GM21723 (cell line): Measurements from ENCODE around the gene GRIP2.

Experiments
- ATAC-seq: cut with Tn5 transposase; IDR thresholded peaks from one replicate; pipeline ENCODE4 v1.9.1; 2021; ENCODE audit warnings: mild to moderate bottlenecking, moderate library complexity; ENCODE audit not compliant: unreplicated experiment

Gene GRIP2

DNA sequence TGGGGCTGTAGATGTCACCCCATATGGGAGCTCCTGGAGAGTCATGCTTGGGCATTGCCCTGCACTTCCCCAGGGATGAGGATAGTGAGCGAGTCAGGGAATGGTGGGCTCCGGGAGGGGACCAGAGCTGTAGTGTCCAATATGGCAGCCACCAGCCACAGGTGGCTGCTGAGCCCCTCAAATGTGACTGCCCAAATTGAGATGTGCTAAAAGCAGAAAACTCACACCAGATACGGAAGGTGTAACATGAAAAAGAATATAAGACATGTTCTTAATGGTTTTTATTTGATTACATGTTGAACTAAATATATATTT is 31.7 kb downstream of the GRIP2 start:
- no peak for ATAC-seq

GRCh38 chr3:14507757-14508504 is 32.2 kb downstream of the GRIP2 start:
- no peak for ATAC-seq

GRCh38 chr3:14507305-14507741 is 32.8 kb downstream of the GRIP2 start:
- no peak for ATAC-seq

GRCh38 chr3:14506626-14507304 is 33.4 kb downstream of the GRIP2 start:
- no peak for ATAC-seq

DNA sequence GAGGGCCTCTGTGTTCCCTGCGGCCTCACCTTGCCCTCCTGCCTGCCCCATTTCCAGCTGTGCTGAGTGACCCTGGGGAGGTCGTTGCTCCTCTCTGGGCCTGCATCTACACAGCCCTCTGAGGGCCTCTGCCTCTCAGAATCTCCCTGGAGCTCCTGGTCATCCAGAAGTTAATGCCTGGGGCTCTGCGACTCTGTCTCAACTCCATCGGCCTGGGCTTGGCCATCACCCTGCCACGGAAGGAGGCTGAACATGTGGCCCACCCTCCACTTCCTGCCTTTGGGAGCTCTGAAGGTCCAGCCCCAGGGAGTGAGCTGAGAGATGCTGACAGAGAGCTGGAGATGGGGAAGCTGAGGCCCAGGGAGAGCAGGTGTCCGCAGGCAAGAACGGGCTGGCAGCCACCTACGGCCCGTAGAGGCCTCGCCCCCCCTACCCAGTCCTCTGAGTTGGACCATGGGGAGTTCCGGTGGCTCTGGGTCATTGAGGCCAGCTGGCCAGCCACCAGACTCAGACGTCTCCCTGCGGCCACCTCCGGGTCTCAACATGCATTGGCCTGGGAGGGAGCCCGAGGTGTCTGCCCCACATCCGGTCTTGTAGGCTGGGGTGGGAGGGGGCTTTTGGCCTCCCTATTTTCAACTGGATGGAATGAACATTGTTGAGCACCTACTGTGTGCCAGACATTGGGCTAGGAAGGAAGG is 34.2 kb downstream of the GRIP2 start:
- ATAC-seq = no peak

GRCh38 chr3:14505001-14505802 is 34.9 kb downstream of the GRIP2 start:
- no peak for ATAC-seq

DNA sequence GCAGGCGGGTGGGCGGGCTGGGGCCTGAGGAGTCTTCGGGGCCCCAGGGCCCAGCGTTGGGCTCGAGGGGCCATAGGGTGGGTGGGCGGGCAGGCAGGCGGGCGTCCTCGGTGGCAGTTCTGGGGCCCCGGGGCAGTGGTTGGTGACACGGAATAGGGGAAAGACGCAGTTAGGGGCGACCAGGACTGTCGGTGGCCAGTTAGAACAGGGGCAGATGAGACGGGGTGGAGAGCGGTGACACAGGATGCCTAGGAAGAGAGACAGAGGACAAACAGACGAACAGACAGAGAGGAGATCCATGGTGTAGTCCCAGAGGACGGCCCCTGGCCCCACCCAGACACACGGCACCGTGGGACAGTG is 36.5 kb downstream of the GRIP2 start:
- no peak for ATAC-seq

DNA sequence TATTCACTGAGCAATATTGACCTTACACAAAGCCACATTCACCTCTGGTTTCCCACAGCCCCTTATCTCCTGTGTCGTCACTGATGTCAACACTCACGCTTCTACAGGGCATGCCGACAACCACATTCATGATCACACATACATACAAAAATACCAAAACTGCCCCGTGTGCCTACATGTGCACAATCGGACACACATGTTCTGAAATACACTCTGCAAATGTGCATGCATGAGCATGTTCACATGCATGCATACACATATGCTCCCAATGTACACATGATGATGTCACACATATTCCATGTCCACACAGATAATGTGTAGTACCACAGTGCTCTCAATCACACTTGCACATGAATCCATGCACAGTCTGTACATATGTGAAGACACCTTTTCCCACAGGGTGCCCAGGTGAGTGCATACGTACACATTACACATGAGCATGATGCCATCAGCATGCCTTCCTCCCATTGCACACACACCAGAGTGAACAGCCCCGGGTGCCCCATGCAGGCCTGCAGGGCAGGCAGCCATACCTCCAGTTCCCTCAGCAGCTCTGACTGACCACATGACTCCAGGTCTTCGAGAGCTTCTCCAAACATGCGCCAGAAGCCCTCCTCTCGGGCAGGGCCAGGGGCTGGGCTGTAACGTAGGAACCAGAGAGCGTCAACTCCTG is 37.0 kb downstream of the GRIP2 start:
- no peak for ATAC-seq

GRCh38 chr3:14502472-14502871 is 37.7 kb downstream of the GRIP2 start:
- ATAC-seq = no peak

- no peak for ATAC-seq
Measured at GRCh38 chr3:14497321-14497720, 42.8 kb downstream of the GRIP2 start.

DNA sequence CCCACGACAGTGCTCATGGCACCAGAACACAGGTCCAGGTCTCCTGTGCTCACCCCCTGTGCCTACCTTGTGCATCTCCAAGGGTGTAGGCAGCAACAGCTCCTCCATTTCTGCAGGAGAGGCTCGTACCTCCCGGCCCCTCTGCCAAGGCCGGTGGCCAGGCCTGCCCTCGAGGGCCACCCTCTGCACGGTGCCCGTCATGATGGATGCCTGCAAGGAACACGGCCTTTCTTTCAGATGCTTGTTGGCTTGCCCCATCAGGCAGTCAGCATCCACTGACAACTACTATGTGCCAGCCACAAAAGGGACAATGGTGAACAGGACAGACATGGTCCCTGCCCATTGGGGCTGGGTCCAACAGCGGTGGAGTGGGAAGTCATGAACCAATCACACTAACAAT is 43.8 kb downstream of the GRIP2 start:
- ATAC-seq = no peak

- ATAC-seq = no peak
Measured at GRCh38 chr3:14494973-14495300, 45.2 kb downstream of the GRIP2 start.

DNA sequence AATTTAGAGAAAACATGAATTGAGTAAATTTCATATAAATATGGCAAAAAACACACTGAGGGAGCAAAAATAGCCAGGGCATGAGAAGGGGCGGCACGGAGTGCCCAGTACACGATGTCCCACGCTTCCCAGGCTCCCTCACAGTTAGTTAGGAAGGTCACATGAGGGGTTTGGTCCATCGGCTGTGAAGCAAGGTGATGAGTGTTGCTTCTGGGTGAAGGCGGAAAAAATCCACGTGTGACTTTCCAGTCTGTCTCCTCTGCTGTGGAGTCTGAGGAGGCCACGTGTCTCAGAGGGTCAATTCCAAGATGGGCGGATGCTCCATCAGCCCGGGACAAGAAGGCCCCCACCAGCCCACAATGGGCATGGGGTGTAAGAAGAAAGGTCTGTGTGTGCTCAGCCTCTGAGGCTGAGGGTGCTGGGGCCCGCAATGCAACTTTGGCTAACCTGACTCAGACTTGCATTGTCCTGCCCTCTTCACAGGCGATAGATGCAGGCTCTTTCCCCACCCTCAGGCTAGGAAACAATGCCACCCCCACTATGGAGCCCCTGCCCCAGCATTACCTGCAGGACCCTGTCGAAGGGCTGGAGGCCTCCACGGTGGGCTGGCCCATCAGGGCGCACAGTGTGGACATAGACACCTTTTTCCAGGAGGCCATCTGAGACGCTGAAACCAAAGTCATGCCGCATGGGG is 45.7 kb downstream of the GRIP2 start:
- no peak for ATAC-seq

DNA sequence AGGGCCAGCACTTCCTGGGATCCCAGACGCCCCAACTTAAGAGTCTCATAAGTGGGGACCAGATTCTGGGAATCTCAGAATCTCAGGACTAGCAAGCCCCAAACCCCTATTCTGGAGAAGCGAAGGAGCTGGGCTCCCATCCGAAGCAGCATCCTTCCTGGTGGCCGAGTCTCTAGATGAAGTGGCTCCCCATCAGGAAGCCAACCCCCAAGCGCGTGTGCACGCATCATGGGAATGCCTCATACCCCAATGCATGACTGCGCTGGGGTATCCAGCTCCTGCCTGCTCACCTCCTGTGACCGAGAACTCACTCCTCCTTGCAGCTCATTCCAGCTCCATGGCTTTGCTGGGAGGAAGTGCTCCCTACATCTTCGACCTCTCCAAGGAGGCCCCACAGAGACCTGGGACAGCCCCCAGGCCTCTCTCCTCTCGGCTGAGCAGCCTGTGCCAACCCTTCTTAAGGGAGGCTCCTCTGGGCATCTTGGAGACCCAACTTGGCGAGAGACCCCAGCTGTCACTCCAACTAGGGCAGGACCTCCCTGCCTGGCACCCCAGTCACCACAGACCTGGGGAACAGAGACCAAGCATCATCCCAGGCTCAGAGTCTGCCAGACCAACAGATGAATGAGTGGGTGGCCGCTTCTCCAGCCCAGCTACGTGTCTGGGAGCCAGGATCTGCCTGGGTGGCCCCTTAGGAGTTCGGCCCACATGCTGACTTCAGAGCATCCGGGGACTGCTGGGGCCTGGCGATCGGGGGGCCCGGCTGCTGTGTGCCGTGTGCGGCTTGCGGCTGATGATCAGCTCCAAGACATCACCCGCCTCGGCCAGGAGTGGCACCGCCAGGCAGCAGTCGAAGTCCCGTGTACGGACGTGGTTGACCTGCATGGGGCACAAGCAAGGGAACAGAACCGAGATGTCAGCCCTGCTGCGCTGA is 46.9 kb downstream of the GRIP2 start:
- no peak for ATAC-seq

DNA sequence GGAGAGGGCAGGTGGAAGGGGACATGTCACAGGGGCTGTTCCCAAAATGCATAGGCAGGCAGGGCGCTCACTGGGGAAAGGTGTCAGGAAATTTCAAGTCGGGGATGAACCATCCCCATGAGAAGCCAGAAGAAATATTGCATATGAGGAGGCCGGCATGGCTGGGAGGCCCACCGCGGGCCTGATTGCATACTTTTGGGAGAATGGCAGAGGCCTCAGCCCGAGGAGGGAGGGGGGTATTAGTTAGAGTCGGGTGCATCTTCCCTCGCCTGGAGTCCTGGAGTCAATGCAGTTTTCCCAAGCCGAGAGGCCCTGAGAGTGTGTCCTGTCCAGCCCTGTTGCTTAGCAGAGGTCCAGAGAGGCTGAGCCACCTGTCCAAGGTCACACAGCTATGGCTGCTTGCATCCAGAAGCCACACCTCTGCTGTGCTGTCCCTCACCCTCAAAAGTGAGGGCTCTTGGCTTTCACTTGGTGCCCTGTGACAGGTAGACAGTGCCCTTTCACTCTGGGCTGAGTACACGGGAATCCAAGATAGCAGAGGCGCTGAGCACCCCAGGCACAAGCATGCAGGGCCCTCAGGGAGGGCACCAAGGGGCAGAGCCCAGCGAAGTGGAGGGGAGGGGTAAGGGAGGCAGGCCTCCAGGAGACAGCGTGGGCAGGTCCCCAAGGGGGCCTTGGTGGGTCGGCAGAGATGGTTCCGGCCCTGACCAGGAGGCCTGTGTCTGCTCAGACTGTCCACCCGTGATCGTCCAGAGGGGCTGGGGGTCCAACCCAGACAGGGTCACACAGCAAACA is 48.5 kb downstream of the GRIP2 start:
- no peak for ATAC-seq

DNA sequence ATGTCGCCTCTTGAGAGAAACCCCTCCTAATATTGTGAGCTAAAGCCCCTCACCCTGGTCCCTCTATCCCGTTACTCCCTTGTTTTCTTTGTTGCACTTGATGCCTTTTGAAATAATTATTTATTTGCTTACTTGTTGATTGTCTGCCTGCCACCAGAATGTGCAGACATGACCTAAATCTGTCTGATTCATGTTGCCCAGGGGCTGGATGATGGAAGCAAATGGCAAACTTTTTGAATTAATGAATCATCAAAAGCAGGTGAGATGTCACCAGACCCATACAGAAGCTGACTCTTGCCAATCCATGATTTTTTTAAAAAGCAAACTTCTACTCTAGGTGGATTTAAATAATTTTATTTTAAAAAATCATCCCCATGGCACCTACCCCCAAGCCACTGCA is 49.3 kb downstream of the GRIP2 start:
- no peak for ATAC-seq

DNA sequence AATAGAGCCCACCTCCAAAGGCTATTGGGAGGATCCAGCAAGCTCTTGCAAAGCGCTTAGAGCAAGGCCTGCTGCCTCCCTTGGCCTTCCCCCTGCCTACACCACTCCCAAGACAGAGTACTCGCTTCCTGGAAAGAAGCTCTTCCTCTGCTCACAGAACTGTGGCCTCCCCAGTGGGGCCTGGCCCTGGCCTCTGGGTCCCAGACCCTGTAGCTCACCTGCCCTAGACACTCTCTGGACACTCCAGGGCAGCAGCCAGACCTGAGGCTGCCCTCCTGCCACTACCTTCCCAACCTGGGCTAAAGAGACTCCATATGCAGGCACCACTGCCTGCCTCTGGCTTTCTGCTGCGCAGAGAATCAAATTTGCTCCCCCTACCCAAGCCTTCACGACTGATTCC is 49.9 kb downstream of the GRIP2 start:
- ATAC-seq = no peak

GRCh38 chr3:14489641-14490040 is 50.5 kb downstream of the GRIP2 start:
- ATAC-seq = no peak
